ENCODE measurements around the gene EFCAB11.

Gene EFCAB11

GRCh38 chr14:89918721-89919120, 35.8 kb downstream of the EFCAB11 start:
- H3K4me3 ChIP-seq (ENCODE audit: control insufficient read depth, low read depth, low read length), result no peak overlapping the region
- no peak for TF ChIP-seq CTCF (IDR thresholded peaks at IDR 0.05; ENCODE audit: control insufficient read depth, insufficient read depth, low read depth, low read length, missing control alignments)
- no peak for DNase-seq (ENCODE audit: low read depth)

DNA sequence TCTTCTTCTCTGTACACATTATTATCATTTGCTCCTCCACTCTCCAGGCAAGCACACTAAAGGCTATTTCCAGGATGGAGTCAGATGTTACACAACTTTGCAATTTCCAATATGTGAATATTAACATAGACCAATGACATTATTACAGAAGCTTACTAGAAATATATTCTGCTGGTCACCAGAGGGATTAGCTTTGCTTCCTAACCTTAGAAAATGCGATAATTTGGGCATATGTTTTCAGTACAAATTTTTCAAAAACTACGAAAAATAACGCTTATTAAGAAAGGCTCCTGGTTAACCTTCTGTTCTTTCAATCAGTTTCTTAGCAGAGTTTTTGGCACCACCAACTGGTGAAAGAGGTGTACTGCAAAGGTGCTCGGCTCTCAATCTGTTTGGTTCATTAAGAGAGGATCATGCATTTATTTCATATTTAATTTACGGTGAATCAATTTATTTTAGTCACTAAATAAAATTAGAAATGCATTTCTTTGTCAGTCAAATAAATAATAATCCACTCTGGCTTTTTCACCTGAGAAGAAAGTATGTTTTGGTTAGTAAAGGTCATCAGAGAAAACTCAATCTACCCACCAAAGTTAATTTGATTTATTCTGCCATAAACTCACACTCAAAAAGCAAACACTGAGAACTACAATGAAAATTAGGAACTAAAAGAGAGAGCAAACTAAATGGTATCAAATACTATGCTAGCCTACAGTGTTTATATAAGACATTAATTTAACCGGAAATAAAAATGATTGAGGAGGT, 39.2 kb downstream of the EFCAB11 start:
- DNase-seq (ENCODE audit: low read depth), result peak; percentile 31
- peak; percentile 82 for TF ChIP-seq CTCF (IDR thresholded peaks at IDR 0.05; ENCODE audit: control insufficient read depth, insufficient read depth, low read depth, low read length, missing control alignments)
- H3K4me3 ChIP-seq (ENCODE audit: control insufficient read depth, low read depth, low read length), result no peak overlapping the region

DNA sequence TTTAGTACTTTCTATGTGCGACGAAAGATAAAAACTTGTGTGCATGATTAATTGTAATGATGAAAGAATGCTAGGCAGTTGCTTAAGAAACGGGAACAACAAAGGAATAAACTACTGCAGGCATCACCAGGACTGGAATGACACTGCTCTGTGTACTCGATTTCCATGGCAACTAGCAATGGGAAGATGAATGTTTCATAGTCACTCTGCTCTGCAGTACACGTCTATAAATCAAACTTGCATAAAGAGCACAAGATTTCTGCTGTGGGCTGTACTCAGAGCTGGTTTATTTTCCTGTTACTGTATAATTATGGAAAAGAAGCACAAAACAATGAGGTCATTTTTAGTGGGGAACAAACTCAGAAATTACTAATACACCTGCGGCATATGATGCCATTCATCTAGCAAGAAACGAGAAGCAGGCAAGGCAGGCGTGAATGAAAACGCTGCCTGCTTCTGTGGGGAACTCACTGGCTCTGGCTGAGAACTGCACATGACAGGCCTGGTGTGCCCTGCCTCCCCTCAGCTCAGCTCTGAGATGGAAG, 41.8 kb downstream of the EFCAB11 start:
- no peak for TF ChIP-seq CTCF (IDR thresholded peaks at IDR 0.05; ENCODE audit: control insufficient read depth, insufficient read depth, low read depth, low read length, missing control alignments)
- no peak overlapping the region for H3K4me3 ChIP-seq (ENCODE audit: control insufficient read depth, low read depth, low read length)
- DNase-seq (ENCODE audit: low read depth), result peak; percentile 99

- DNase-seq (ENCODE audit: low read depth), result no peak
- no peak for TF ChIP-seq CTCF (IDR thresholded peaks at IDR 0.05; ENCODE audit: control insufficient read depth, insufficient read depth, low read depth, low read length, missing control alignments)
- no peak overlapping the region for H3K4me3 ChIP-seq (ENCODE audit: control insufficient read depth, low read depth, low read length)
These were observed 42.3 kb downstream of the EFCAB11 start for GRCh38 chr14:89912221-89912620.

DNA sequence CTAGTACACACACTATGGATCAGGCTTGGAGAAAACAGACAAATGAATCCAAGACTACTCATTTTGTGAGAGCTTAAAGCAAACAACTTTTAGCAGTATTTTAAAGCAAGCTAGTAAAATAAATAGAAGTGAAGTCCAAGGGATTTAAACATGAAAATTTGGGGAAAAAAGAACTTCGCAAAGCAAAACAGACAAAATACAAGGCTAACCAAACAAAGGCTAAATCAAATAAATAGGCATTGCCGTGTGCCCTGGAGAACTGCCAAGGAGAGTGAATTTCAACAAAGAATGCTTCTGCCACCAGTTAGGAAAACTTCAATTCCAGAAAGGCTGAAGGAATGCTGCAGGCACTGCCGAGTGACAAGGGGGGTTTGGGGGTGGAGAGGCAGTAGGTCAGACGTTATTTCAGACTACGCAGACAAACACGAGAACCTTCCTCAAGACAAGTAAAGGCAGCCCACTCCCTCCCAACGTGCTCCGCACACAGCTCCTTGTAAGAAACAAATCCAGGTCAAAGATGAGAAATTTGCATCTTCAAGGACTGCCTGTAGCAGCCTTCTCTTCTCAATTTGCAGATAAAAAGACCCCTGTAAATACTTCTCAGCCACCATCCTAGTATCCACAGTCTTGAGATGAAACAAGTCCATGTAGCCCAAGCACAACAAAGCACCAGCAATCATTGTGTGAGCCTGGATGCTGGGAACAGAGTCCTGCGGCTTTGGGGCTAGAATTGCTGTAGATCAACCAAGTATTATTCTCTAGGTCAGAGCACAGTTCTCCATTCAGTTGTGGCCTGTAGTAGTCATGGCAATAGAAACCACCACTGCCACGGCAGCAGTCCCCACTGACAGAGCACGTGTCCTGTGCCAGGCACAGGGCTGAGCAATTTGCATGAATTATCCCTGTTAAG, 43.3 kb downstream of the EFCAB11 start:
- peak; percentile 20 for DNase-seq (ENCODE audit: low read depth)
- no peak for TF ChIP-seq CTCF (IDR thresholded peaks at IDR 0.05; ENCODE audit: control insufficient read depth, insufficient read depth, low read depth, low read length, missing control alignments)
- no peak overlapping the region for H3K4me3 ChIP-seq (ENCODE audit: control insufficient read depth, low read depth, low read length)

DNA sequence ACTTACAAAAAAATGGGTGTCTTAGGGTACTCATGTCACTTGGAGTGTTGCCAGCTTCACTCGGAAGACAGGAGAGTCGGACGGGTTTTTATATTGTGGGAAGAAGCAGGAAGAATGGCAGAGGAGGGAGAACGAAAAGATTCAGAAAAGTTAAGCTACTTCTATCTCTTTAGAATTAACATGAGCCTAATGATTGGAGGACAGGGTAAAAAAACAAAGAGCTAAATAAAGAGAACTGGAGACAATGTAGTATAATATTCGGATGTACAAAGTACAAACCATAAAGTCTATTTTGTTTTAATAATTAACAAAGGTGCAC, 43.9 kb downstream of the EFCAB11 start:
- H3K4me3 ChIP-seq (ENCODE audit: control insufficient read depth, low read depth, low read length), result no peak overlapping the region
- no peak for TF ChIP-seq CTCF (IDR thresholded peaks at IDR 0.05; ENCODE audit: control insufficient read depth, insufficient read depth, low read depth, low read length, missing control alignments)
- no peak for DNase-seq (ENCODE audit: low read depth)
